HG03575 (cell line): ENCODE data around the gene PCGF2.
A peak's percentile ranks its signal among the peaks of the same experiment; 100 is the strongest.

ENCODE experiments used
- ATAC-seq: cut with Tn5 transposase; IDR thresholded peaks from one replicate; pipeline ENCODE4 v1.9.1; 2021; ENCODE audit not compliant: unreplicated experiment, insufficient number of reproducible peaks, low FRiP score; ENCODE audit errors: extremely low read depth

The PCGF2 gene

DNA sequence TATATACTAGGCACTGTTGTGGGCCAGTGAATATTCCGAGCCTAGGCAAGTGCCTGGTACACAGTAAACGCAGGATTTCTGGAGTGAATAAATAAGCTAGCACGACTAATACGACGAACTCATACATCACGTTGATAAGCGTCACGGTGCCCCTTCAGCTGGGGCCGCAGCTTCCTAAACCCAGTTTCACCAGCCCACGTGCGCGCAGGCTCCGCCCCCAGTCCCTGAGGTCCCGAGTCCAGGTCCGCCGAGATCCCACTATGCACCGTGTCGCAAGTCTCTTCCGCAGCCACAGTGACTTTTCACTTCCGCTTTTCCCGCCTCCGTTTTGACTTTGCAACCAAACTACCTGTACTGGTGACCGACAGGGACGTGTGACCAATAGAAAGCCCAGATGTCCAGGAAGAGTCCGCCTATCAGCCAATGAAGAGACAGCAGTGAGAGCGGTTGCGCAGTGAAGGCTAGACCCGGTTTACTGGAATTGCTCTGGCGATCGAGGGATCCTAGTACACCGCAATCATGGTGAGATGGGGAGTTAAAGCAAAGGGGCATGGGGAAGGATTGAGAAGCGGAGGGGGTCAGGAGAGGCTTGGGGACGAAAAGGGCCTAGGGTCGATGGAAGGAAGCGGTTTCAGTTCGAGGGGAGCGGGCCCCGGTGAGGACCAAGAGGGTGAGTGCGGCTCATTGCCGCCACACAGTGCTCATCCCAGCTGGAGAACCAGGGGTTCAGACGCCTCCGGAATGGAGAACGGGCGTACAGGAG, 4.4 kb upstream of the PCGF2 start, which contains the start of gene PSMB3:
TSS of gene PSMB3 (plus strand) at position 434 of the 763 bp plus-strand sequence. CDS start at position 520, 86 bp downstream.
- peak; percentile 45 for ATAC-seq

DNA sequence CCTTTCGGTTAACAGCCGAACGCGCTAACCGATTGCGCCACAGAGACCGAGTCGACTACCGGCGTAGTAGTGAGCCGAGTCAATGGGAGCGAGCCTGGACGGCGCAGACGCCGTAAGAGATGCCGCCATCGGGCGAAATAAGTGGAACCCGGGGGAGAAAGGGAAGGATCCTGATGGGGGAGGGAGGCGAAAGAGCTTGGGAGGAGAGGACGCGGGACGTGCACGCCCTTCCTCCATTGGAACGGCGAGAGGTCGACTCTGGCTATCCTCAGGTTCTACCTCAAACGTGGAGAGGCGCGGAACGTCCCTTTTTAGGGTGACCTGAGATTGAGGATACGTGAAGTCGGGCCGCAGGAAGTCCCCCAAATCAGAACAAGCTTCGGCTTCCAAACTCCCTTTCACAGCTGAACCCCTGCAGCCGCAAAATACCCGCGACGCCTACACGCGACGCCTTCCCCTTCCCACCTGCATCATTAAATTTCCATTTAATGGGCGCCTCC, 3.7 kb upstream of the PCGF2 start:
- ATAC-seq = no peak

DNA sequence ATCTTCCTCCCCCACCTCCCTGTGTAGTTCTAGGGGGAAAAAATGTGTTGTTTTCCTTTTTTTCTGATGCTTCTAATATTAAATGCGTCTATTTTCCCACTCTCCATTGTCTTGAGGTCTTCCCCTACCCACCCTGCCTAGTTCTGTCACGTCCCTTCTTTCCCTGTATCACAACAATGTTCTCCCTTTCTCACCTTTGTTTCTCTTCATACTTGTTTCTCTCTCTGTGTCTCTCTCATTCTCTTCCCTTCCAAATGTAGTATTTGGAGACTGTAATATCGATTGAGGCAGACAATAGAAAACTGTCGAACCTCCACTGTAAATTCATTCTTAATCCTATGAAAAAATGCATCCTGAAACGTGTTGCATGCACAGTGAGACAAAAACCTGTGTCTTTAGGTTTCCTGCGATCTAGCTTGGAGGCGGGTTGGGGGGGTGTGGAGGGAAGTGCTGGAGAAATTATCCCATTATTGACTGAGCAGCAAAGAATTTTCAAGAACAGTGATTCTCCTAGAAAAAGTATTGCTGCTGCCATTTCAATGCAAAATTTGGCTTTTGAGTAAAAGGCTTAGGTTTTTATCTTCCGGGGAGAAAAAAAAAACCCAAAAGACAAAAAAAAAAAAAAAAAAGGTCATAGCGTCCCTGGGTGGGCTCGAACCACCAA, 3.1 kb upstream of the PCGF2 start:
- no peak for ATAC-seq

GRCh38 chr17:38750312-38751121, 2.4 kb upstream of the PCGF2 start:
- no peak for ATAC-seq

DNA sequence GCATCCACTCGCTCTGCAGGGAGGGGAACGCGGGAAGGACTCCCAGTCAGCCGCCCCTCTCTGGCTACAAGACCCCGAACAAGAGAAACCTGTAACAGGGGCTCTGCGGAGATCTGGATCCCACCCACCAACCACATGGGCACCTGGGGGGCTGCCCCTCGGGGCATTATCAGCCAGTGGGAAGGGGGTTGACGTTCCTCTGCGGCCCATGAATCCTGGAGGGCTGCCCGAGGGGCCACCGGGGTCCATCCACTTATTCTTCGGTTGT, 1.8 kb upstream of the PCGF2 start:
- no peak for ATAC-seq

- ATAC-seq = no peak
Measured at GRCh38 chr17:38749223-38750043, 1.3 kb upstream of the PCGF2 start.

DNA sequence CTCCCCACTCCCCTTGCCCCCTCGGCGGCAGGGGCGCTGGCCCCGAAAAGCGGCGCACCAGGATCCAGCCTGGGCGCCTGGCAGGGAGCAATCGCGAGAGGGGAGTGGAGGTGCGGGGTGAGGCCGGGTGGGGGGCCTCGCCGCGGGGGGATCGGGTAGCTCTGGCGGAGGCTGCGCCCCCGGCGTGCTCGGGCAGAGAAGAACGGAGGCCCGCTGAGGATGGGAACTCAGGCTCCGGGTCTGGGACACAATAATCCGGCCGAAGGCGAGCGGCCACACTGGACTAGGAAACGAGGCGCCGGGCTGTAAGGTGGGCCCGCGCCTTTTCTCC, 721 bp upstream of the PCGF2 start:
- ATAC-seq = no peak

- no peak for ATAC-seq
Measured at GRCh38 chr17:38747463-38748148, 530 bp downstream of the PCGF2 start.

- no peak for ATAC-seq
Measured at GRCh38 chr17:38746849-38747462, 1.2 kb downstream of the PCGF2 start.

DNA sequence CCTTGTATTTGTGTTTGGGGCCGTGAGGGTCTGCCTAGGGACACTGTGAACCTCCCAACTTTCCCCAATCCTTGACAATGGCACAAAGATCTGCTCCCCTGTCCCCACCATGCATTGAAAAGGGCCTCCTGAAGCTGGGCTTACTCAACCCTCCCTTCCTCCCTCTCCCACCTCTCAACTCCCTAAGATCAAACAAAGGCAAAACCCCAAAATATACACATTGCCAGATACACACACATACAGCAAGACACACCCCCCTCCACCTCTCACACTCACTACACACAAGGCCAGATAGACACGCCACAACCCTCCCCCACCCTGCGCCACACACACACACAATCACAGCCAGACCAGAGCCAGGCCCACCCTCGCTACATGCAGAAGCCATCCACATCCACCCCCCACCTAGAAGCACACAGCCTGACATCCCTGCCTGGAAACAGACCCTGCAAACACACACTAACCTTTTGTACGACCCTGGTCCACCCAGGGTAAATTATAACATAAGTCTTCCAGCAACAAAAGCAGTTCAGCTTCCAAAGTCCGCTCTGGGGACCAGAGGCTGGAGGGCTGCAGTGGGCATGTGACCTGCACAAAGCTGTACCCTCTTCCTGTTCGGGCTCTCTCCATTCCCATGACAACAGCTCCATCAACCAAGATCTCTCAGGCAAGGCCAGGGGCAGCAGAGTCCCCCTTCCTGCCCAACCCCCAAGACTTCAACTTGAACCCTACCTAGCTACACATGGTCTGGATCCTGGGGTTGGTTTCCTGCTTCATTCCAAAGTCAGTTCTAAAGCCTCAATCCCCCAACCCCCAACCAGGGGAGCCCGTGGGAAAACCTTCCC, 1.9 kb downstream of the PCGF2 start:
- no peak for ATAC-seq

GRCh38 chr17:38745545-38745944, 2.6 kb downstream of the PCGF2 start:
- ATAC-seq = no peak

DNA sequence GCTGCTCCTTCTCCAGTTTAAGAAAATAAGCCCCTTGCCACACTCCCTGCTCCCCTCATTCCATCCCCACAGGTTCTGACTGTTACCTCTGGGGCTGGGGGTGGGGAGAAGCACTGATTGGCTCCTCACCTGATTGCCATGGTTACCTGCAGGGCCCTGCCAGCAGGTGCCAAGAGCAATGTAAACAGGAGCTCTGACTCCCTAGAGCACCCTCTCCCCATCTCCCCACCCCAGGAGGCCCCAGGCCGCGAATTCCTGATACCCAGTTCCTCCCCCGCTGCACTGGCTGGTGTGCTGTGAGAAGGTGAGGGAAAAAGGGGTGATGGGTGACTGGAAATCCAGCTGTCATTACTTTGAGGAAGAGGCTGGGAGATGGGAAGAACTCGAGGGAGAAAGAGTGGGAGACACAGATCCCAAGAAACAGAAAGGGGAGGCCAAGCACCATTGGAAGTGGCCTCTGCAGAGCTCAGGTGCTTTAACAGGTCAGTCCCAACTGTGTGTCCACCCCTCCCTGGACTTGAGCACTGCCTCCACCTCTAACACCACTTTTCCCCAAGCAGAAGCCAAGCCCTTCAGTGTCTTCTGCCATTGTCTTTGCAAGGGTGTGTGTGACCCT, 4.5 kb downstream of the PCGF2 start:
- ATAC-seq = no peak

- ATAC-seq = no peak
Measured at GRCh38 chr17:38742411-38743308, 5.5 kb downstream of the PCGF2 start.

GRCh38 chr17:38741921-38742410, 6.2 kb downstream of the PCGF2 start:
- no peak for ATAC-seq

- no peak for ATAC-seq
Measured at GRCh38 chr17:38741461-38741860, 6.7 kb downstream of the PCGF2 start.

GRCh38 chr17:38740806-38741205, 7.3 kb downstream of the PCGF2 start:
- ATAC-seq = no peak
